Effector memory CD8-positive, alpha-beta T cell (primary cell): Measurements from ENCODE around the gene SUGP2.

ENCODE experiments used
- ATAC-seq: fragments of 150-1000 bp; cut with Tn5 transposase; replicated peaks from 2 replicates; pipeline ENCODE4 v1.10.0; 2021; ENCODE audit warnings: mild to moderate bottlenecking, moderate library complexity
- DNase-seq, 3 experiments: peaks; one replicate each; pipeline ENCODE4 v3.0.0; 2021
- H3K27ac Mint-ChIP-seq, 2 donors: one replicate each; pipeline ENCODE4 v1.8.0; 2022; ENCODE audit warnings: mild to moderate bottlenecking in 2 of 2, mixed read lengths in 2 of 2, moderate library complexity in 2 of 2
- H3K27me3 Mint-ChIP-seq, 2 donors: one replicate each; pipeline ENCODE4 v1.8.0; 2022; ENCODE audit warnings: mixed read lengths in 2 of 2
- H3K36me3 Mint-ChIP-seq: one replicate; pipeline ENCODE4 v1.8.0; 2022; ENCODE audit warnings: mild to moderate bottlenecking, moderate library complexity, mixed read lengths; ENCODE audit not compliant: insufficient read depth
- H3K4me1 Mint-ChIP-seq, 2 donors: one replicate each; pipeline ENCODE4 v1.8.0; 2022; ENCODE audit warnings: low read depth in 2 of 2, mixed read lengths in 2 of 2
- H3K4me3 Mint-ChIP-seq, 2 donors: one replicate each; pipeline ENCODE4 v1.8.0; 2022; ENCODE audit warnings: mild to moderate bottlenecking in 2 of 2, mixed read lengths in 2 of 2, moderate library complexity in 2 of 2
- H3K9me3 Mint-ChIP-seq, 2 donors: one replicate each; pipeline ENCODE4 v1.8.0; 2022; ENCODE audit warnings: mixed read lengths in 2 of 2

SUGP2 gene

DNA sequence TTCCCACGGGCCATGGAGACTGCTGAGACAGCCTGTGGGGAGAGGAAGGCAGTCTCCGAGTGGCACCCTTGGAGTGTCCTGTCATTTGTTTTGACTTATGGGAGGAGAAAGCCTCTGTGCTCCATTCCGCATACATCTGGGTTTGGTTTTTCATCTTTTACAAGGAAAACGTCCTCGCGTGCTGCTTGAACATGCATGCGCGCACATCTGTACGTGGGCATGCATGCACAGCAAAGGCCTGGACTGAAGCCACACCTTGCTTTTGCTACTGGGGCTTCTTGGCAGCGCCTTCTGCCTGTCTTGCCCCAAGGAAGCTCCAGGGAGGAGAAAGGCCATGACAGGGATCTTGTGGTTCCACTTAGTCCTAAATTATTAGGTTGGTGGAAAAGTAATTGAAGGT, 44.0 kb downstream of the SUGP2 start:
- peaks cover 0 to 5% of the 10 kb centered on the region in 2 donors for H3K27me3 Mint-ChIP-seq
- no peak overlapping the region for H3K4me3 Mint-ChIP-seq
- peaks cover 26% of the 10 kb centered on the region for H3K36me3 Mint-ChIP-seq
- H3K27ac Mint-ChIP-seq, result no peak overlapping the region
- no peak for ATAC-seq
- H3K4me1 Mint-ChIP-seq, result no peaks in the 10 kb centered on the region
- no peaks in the 10 kb centered on the region for H3K9me3 Mint-ChIP-seq
- DNase-seq, result no peak

DNA sequence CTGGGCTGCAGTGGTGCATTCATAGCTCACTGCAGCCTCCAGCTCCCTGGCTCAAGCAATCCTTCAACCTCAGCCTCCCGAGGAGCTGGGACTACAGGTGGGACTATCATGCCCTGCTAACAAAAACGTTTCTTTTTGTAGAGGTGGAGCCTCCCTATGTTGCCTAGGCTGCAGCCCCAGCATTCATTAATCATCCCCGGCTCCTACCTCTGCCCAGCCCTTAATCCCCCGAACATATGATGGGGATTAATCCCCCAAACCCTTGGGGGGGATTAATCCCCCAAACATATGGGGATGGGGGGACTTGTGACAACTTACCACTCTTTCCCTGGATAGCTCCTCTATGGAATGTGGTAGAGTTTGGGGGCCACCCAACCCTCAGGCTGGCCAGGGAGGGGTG, 45.9 kb downstream of the SUGP2 start:
- DNase-seq (no peak), ATAC-seq (no peak)
- Mint-ChIP-seq H3K36me3 (peaks cover 12% of the 10 kb centered on the region), H3K27ac (no peak overlapping the region), H3K4me3 (no peak overlapping the region), H3K4me1 (no peaks in the 10 kb centered on the region), H3K27me3 (peaks cover 6 to 11% of the 10 kb centered on the region in 2 donors), H3K9me3 (no peaks in the 10 kb centered on the region)

DNA sequence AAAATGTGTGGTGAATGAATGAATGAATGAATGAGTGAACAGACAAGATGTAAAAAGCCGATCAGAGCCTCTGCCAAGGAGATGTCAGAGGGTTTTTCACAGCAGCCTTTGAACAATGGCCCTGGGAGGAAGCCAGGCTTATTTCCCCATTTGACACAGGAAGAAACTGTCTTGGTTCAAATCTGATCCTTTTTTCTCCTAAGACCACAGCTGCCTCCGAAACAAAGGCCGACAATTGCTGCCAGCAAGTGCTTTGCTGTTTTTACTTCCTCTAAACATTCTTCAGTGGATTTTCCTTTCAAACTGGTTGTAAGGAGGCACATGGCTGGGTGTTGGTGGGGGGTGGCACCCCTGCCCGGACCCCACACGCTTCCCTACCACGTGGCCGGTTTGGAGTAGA, 48.1 kb downstream of the SUGP2 start:
- peaks cover 22 to 28% of the 10 kb centered on the region in 2 donors for H3K27me3 Mint-ChIP-seq
- DNase-seq, result no peak
- ATAC-seq, result no peak
- no peak overlapping the region for H3K4me3 Mint-ChIP-seq
- H3K36me3 Mint-ChIP-seq, result peaks cover 4% of the 10 kb centered on the region
- no peaks in the 10 kb centered on the region for H3K4me1 Mint-ChIP-seq
- no peak overlapping the region for H3K27ac Mint-ChIP-seq
- H3K9me3 Mint-ChIP-seq, result no peaks in the 10 kb centered on the region

DNA sequence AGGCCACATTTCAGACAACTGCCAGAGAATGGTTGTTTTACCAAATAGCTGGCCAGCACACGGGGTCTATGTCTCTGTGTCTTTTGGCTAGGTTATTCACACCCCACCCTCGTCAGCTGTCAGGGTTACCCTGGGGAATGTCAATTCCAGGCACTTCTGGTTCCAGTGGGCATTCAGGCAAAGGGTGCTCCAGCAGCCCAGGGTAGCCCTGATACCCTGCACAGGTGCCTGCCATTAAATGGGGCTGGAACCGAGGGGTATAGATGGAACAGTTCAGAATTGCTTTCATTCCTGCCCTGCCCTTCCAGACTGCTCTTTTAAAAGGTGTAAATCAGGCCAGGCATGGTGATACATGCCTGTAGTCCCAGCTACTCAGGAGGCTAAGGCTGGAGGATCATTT, 49.1 kb downstream of the SUGP2 start:
- Mint-ChIP-seq H3K9me3 (no peaks in the 10 kb centered on the region), H3K4me3 (no peak overlapping the region), H3K4me1 (no peaks in the 10 kb centered on the region), H3K27ac (no peak overlapping the region), H3K27me3 (peaks cover 23 to 37% of the 10 kb centered on the region in 2 donors), H3K36me3 (peaks cover 2% of the 10 kb centered on the region)
- no peak for ATAC-seq
- no peak for DNase-seq

DNA sequence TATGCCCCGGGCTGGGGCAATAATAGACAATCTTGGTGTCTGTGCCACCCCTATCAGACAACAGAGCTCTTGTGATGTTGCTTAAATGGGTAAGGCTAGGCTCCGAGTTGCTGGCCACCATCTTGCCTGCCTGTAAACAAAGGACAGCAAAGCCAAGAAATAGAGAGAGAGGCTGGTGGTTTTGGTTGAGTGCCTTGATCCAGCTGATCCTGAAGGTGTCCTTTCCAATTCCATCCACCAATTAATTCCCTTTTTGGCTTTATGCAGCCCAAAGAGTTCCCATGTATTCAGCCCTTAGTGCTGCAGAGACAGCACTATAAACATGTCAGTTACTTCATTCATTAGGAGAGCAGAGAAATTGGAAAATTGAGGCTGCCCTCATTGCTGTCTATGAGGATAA, 50.6 kb downstream of the SUGP2 start:
- no peak for DNase-seq
- H3K27ac Mint-ChIP-seq, result no peak overlapping the region
- H3K36me3 Mint-ChIP-seq, result no peaks in the 10 kb centered on the region
- no peak overlapping the region for H3K4me3 Mint-ChIP-seq
- H3K9me3 Mint-ChIP-seq, result no peaks in the 10 kb centered on the region
- no peak for ATAC-seq
- H3K4me1 Mint-ChIP-seq, result no peaks in the 10 kb centered on the region
- peaks cover 29 to 47% of the 10 kb centered on the region in 2 donors for H3K27me3 Mint-ChIP-seq

DNA sequence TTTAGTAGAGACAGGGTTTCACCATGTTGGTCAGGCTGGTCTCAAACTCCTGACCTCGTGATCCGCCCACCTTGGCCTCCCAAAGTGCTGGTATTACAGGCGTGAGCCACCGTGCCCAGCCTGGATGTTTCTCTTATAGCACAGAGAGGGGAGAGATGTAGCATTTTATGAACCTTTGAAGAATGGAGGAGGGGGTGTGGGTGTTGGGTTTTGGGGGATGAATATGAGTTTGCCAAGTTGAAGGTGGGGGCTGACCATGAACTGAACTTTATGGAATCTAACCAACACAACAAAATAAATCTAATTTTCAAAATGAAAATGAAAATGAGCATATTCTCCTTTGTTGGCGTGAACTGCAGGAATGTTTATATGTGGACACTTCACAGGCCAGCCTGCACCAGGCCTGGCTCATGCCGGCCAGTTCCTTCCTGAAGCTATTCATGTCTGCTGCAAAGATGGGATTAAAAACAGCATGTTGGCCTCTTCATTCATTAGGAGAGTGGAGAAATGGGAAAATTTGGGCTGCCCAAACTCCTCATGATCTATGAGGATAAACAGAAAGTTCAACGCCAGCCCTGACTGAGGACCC, 52.8 kb downstream of the SUGP2 start:
- Mint-ChIP-seq H3K27ac (no peak overlapping the region), H3K4me3 (no peak overlapping the region), H3K36me3 (no peaks in the 10 kb centered on the region), H3K4me1 (no peaks in the 10 kb centered on the region), H3K27me3 (peaks cover 27 to 47% of the 10 kb centered on the region in 2 donors), H3K9me3 (no peaks in the 10 kb centered on the region)
- ATAC-seq, result no peak
- DNase-seq, result no peak

DNA sequence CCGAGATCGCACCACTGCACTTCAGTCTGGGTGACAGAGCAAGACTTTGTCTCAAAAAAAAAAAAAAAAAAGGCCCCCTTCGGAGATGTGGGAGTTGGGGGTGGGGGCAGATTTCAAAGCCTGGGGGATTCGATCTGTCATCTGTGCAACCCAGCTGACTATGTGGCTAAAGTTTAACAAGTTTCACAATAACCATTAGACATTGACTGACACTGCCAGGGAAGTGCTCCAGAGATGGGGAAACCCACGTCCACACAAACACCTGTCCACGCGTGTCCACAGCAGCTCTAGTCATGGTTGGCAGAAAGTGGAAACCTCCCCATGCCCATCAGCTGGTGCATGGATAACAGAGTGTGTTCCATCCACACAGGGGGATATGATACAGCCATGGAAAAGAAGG, 54.7 kb downstream of the SUGP2 start:
- ATAC-seq, result no peak
- H3K4me1 Mint-ChIP-seq, result no peaks in the 10 kb centered on the region
- H3K27ac Mint-ChIP-seq, result no peak overlapping the region
- no peak overlapping the region for H3K4me3 Mint-ChIP-seq
- no peaks in the 10 kb centered on the region for H3K9me3 Mint-ChIP-seq
- H3K36me3 Mint-ChIP-seq, result no peaks in the 10 kb centered on the region
- no peak for DNase-seq
- H3K27me3 Mint-ChIP-seq, result peaks cover 24 to 47% of the 10 kb centered on the region in 2 donors

DNA sequence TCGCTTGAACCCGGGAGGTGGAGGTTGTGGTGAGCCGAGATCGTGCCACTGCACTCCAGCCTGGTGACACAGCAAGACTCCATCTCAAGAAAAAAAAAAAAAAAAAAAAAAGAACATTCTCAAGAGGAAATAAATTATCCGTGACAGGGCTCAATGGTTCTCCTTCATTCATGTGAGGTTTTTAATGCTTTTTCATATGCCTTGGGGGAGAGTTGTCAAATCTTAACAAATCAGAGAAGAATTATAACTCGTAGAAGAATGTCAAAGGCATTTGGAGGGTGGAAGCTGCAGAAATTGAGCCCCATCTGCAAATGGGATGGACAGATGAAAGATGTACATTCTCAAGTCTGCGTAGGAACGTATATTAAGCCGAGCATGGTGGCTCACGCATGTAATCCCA, 57.4 kb downstream of the SUGP2 start:
- Mint-ChIP-seq H3K4me1 (peaks cover 0 to 4% of the 10 kb centered on the region in 2 donors), H3K27ac (no peak overlapping the region), H3K4me3 (no peak overlapping the region), H3K36me3 (no peaks in the 10 kb centered on the region), H3K9me3 (no peaks in the 10 kb centered on the region), H3K27me3 (peaks cover 13 to 37% of the 10 kb centered on the region in 2 donors)
- ATAC-seq (no peak), DNase-seq (no peak)

DNA sequence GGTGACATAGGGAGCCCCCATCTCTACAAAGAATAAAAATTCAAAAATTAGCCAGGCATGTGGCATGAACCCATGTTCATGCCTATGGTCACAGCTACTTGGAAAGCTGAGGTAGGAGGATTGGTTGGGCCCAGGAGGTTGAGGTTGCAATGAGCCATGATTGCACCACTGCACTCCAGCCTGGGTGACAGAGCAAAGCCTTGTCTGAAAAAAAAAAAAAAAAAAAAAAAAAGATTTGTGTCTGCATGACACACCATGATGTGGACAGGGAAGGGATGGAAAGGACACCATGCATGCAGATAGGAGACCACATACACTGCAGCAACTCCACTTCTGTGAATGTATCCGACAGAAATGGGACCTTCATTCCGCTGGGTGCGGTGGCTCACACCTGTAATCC, 58.3 kb downstream of the SUGP2 start:
- peaks cover 0 to 4% of the 10 kb centered on the region in 2 donors for H3K4me1 Mint-ChIP-seq

DNA sequence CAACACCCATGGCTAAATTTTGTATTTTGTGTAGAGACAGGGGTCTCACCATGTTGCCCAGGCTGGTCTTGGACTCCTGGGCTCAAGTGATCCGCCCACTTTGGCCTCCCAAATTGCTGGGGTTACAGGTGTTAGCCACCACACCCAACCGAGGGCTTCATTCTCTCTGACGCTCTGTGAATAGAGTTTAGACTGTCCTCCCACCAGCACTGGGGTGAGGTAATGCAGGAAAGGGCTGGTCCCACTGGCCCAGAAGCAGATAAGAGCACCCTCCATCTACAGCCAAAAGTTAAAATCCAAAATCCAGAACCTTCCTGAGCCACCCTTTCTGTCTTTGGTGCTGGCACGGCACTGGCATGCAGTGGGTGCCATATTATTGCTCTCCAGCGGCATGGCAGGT, 60.5 kb downstream of the SUGP2 start:
- Mint-ChIP-seq H3K36me3 (no peaks in the 10 kb centered on the region), H3K4me3 (no peak overlapping the region), H3K27me3 (peaks cover 0 to 31% of the 10 kb centered on the region in 2 donors), H3K27ac (no peak overlapping the region), H3K4me1 (peaks cover 0 to 4% of the 10 kb centered on the region in 2 donors), H3K9me3 (no peaks in the 10 kb centered on the region)
- DNase-seq (no peak), ATAC-seq (no peak)

More for the DNA sequence above, 58.3 kb downstream of the SUGP2 start:
- H3K9me3 Mint-ChIP-seq, result no peaks in the 10 kb centered on the region
- no peak overlapping the region for H3K27ac Mint-ChIP-seq
- no peak for ATAC-seq
- H3K36me3 Mint-ChIP-seq, result no peaks in the 10 kb centered on the region
- DNase-seq, result no peak
- no peak overlapping the region for H3K4me3 Mint-ChIP-seq
- H3K27me3 Mint-ChIP-seq, result peaks cover 6 to 35% of the 10 kb centered on the region in 2 donors

DNA sequence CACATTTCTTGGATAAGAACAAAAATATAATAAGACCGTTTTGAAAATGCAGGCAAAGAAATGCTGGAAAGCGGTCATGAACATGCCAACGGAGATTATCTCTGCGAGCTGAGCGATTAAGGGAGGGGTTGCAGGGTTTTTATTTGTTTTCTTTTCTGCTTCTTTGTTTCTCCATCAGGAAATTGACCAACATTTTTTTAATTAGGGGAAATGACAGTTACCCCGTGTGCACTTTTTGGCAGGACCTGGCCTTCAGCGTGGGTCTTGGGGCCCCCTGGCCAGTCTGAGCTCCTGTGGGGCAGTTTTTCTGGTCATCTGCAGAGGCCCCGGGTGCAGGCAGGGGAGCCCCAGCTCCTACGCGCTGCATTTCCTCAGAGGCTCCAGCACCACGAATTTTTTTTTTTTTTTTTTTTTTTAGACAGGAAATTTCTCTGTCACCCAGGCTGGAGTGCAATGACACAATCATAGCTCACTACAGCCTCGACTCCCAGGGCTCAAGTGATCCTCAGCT, 61.0 kb downstream of the SUGP2 start:
- peaks cover 0 to 31% of the 10 kb centered on the region in 2 donors for H3K27me3 Mint-ChIP-seq
- DNase-seq (no peak), ATAC-seq (no peak)
- H3K27ac Mint-ChIP-seq, result no peak overlapping the region
- H3K4me3 Mint-ChIP-seq, result no peak overlapping the region
- no peaks in the 10 kb centered on the region for H3K9me3 Mint-ChIP-seq
- peaks cover 0 to 4% of the 10 kb centered on the region in 2 donors for H3K4me1 Mint-ChIP-seq
- no peaks in the 10 kb centered on the region for H3K36me3 Mint-ChIP-seq

DNA sequence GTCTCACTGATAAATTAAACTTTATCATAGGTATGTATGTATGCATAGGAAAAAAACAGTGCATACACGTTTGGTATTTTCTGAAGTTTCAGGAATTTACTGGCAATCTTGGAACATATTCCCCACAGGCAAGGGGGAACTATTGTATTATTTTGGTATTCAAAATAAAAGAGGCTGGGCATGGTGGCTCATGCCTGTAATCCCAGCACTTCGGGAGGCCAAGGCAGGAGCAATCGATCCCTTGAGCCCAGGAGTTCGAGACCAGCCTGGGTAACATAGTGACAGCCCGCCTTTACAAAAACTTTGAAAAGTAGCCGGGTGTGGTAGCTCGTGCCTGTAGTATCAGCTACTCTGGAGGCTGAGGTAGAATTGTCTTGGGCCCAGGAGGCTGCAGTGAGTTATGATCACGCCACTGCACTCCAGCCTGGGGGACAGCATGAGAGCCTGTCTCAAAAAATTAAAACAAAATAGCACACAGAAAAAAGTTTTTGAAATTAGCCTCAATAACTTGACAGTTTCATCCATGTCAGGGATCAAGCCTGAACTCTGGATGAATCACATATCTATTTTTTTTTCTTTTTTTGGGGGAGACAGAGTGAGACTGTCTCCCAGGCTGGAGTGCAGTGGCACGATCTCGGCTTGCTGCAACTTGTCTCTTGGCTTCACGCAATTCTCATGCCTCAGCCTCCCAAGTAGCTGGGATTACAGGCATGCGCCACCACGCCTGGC, 63.2 kb downstream of the SUGP2 start:
- H3K36me3 Mint-ChIP-seq, result peaks cover 4% of the 10 kb centered on the region
- H3K9me3 Mint-ChIP-seq, result no peaks in the 10 kb centered on the region
- no peak overlapping the region for H3K4me3 Mint-ChIP-seq
- no peak for ATAC-seq
- peaks cover 0 to 4% of the 10 kb centered on the region in 2 donors for H3K4me1 Mint-ChIP-seq
- no peak overlapping the region for H3K27ac Mint-ChIP-seq
- H3K27me3 Mint-ChIP-seq, result peaks cover 4 to 41% of the 10 kb centered on the region in 2 donors
- DNase-seq, result no peak

DNA sequence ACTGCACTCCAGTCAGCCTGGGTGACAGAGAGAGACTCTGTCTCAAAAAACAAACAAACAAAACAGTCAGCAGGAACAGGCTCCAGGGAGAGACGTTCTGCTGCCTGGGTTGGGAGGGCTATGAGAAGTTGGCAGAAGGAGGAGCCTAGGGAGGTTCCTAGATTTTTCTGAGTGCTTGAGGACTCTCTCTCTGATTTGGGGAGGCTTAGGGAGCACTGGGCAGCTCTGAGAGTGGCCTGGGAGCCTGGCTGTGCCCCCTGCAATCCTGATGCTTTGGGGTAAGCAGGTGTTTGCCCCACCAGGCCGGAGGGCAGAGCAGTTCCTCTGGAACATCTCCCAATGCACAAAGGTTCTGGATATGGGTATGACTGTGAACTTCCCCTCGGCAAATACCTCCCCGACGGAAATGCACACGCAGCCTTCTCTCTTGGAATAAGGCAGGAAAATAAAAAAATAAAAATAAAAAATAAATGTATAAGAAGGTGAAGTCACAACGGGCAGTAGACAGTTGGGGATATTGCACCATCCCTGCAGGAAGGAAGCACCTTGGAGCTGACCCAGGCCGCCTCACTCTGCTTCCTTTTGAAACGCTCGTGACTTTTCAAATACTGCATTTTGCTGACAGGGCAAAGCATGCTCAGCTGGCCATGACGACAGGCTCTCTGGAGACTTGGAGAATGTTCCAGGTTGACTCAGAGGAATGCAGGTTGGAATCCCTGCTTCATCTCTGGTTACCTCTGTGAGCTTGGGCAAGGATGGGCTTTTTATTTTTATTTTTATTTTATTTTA, 65.8 kb downstream of the SUGP2 start:
- peaks cover 4% of the 10 kb centered on the region for H3K36me3 Mint-ChIP-seq
- no peaks in the 10 kb centered on the region for H3K4me1 Mint-ChIP-seq
- H3K27ac Mint-ChIP-seq, result no peak overlapping the region
- DNase-seq (no peak), ATAC-seq (no peak)
- H3K27me3 Mint-ChIP-seq, result peaks cover 5 to 46% of the 10 kb centered on the region in 2 donors
- H3K4me3 Mint-ChIP-seq, result no peak overlapping the region
- no peaks in the 10 kb centered on the region for H3K9me3 Mint-ChIP-seq
